NCI-H128 (cell line): ENCODE measurements around the gene PADI3.
"Not testable (repeated sequence)": the region's sequence is repeated elsewhere in the genome, so short reads cannot be mapped to it uniquely, and the experiment has no call there.

Experiments
- DNase-seq: peaks from one replicate; lab custom pipeline; 2025; ENCODE audit not compliant: unreplicated experiment; lab: John Stamatoyannopoulos, UW

PADI3 gene

DNA sequence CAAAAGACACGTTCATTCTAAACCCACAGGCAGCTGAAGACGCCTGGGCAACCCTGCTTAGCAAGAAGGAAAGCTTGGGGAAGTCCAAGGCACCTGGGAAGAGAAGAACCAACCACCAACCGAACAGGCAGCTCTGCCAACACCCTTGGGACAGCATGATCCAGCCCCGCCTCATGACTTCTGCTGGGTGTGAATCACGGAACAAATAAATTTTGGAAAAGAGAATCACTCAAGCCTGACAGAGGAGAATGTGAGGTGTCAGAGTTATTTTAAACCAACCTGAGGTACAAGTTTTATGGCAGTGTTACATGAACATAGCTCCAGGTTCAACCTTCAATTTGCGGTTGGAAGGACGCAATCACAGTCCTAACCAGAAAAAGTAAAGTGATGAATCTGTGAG is 49.1 kb downstream of the PADI3 start:
- no peak for DNase-seq

DNA sequence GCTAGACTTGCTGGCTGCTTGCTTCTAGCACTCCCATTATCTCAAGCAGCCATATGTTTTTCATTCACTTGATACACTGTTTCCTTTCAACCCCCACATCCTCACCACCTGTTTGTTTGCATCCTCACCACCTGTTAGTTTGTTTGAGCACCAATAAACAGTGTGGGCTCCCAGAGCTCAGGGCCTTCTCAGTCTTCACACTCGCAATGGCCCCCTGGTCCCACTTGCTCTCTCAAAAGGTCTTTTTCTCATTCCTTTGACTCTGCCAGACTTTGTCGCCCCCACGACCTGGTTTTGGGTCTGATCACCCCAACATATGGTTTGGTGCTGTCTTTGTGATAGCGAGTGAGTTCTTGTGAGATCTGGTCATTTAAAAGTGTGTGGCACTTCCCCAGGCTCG is 52.9 kb downstream of the PADI3 start:
- no peak for DNase-seq

- DNase-seq, result no peak
These were observed 55.4 kb downstream of the PADI3 start for GRCh38 chr1:17304151-17304825.

- DNase-seq, result no peak
These were observed 55.9 kb downstream of the PADI3 start for GRCh38 chr1:17304826-17305175.

GRCh38 chr1:17305576-17306095 is 56.7 kb downstream of the PADI3 start:
- DNase-seq, result no peak

DNA sequence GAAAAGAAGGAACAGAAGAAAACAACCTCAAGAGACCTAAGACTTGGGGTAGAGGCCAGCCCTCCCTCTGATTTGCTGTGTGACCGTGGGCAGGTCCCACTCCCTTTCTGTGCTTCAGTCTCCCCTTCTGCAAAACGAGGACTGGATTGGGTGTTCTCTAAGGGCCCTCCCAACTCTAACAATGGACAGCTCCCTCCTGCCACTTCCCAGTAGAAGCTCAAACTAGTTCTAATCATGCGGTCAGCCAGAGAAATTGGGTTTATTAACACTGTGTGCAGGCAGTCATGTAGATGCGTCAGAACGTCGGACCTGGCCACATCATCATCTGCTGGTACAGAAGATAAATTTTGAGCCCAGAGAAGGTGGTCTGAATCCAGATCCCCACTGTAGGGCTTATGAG is 57.5 kb downstream of the PADI3 start:
- DNase-seq, result no peak

DNA sequence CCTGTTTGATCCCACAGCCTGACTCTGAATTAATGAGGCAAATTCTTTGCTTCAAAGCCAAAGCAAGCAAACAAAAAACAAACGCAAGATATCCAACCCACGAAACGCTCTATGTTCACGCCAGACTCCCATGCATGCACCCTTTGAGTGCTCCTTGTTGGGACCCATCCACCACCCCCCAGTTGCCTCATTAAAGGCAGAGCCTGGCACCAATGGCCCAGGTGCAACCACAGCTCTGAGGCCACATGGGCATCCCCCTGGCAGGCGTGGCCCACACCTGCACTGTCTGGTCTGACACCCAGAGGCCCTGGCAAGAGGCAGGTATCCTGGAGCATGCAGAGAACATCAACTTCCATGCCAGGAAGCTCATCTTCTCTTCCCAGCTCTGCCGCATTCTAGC is 58.0 kb downstream of the PADI3 start:
- no peak for DNase-seq

- no peak for DNase-seq
These were observed 58.4 kb downstream of the PADI3 start for GRCh38 chr1:17307329-17307728.

DNA sequence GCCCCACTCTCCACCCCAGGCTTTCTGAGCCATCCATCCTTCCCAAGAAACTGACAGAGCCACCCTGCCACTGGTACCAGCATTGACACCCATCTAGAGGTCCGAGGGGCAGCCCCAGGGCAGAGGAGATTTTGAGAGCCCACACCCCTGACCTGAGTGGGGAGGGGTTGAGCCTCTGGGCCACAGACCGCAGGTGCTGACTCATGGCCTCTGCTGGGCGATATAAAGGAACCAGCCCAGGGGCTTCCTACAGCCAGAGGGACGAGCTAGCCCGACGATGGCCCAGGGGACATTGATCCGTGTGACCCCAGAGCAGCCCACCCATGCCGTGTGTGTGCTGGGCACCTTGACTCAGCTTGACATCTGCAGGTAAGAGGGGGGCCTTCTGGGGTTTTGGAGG is 59.0 kb downstream of the PADI3 start, which contains the start of gene PADI4:
Gene PADI4, plus strand, starts transcription at position 252 of the 400 bp plus-strand sequence. Its CDS starts 26 bp downstream, at position 278.
- no peak for DNase-seq

DNA sequence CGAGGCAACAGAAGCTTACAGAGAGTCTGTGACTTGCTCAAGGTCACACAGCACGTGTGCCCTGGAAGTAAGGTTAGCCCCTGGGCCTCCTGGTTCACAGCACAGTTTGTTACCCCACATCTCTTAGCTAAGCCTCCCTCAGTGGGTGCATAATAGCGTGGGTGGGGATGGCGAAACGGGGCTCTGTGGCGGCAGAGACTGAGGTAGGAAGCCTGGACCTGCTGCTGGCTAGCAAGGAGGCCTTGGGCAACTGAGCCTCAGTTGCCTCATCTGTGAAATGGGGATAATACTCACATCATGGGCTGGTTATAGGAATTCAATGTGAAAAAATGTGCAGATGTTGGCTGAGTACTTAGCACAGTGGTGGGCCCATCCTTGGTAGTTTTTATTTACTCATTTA is 59.7 kb downstream of the PADI3 start:
- DNase-seq, result no peak

DNA sequence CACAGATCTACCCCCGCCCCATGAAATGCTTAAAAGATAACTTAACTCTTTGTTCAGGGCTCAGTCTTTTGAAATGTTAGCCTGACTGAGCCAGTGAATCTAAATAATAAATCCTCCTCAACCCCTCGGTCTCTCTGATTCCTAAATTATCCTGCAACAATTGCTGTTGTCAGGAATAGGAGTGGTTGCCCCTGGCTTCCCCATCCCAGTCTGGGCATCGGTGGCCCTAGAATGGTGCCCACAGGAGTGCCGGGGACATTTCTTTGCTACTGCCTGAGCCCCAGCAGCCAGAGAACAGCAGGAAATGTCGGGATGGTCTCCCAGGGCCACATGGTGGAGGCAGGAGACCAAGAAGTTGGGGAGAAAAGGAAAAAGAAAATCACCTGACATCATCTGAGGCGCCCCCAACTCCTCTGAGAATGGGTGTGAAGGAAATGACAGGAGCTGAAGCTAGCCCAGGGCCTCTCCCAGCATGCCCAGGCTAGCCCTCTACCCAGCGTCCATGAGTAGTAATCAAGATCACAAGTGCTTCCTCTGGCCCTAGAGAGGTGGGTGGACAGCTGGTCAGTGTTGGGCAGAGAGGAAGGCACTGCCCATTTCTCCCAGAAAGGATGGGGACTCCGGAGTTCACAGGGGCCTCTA is 60.6 kb downstream of the PADI3 start:
- no peak for DNase-seq

- DNase-seq, result no peak
These were observed 61.3 kb downstream of the PADI3 start for GRCh38 chr1:17310068-17310640.

- no peak for DNase-seq
These were observed 64.8 kb downstream of the PADI3 start for GRCh38 chr1:17313530-17314309.

GRCh38 chr1:17314491-17314971 is 65.6 kb downstream of the PADI3 start:
- DNase-seq, result no peak

DNA sequence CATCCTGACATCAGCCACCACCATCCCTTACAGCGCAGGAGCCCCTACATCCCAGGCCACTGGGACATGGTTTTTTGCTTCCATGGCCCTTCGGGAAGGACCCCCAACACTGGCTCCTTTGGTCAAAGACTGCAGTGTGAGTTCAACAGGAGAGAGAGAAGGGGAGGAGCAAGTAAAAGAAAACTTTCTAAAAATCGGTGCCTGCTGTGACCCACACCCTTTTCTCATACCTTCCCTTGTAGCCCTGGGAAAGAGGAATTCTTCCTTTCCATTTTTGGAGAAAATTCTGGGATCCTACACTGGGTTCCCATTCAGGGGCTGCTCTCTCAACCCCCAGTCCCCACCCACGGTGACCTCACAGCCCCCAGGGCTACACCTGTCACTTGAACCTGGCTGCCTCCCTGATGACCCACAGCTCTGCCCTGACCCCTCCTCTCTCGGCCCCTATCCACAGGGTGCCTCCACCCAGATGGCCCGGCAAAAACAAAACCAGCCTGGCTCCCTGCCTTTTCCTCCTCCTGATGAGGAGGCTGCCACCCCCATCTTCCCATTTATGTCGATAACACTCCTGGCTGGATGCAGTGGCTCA is 66.7 kb downstream of the PADI3 start:
- no peak for DNase-seq

DNA sequence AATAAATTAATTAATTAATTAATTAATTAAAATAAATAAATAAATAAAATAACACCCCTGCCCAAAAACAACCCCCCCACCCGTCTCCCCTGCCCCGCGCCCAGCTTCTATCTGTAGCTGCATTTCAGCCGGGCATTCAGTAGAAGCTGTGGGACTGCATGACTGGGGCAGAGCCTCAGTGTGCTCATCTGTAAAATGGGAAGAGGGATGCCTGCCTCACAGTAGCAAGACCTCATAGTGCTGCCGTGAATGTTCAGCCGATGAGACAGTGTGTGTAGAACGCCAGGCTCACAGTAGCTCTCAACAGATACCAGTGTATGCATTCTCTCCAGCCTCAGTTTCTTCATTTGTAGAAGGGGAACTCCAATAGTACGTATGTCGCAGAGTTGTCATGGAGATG is 67.8 kb downstream of the PADI3 start:
- DNase-seq, result no peak

DNA sequence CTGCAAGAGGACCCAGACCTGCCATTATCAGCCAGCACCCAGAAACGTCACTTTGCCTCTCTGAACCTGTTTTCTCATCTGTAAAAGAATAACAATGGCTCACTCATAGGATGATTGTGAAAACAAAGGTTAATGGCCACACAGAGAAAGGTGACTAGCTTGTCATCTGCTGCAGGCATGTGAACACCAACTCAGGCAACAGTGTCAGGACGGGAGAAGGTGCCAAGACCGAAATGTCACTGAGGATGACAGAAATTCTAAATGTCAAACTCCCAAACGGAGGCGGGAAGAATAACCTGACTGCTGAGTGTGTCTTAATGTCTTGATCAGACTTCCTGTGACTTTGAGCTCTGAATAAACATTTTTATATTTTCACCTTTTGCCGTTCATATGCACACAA is 69.4 kb downstream of the PADI3 start:
- DNase-seq, result no peak

- no peak for DNase-seq
These were observed 70.9 kb downstream of the PADI3 start for GRCh38 chr1:17319561-17320350.

- not testable (repeated sequence) for DNase-seq
These were observed 73.0 kb downstream of the PADI3 start for GRCh38 chr1:17321857-17322390.

DNA sequence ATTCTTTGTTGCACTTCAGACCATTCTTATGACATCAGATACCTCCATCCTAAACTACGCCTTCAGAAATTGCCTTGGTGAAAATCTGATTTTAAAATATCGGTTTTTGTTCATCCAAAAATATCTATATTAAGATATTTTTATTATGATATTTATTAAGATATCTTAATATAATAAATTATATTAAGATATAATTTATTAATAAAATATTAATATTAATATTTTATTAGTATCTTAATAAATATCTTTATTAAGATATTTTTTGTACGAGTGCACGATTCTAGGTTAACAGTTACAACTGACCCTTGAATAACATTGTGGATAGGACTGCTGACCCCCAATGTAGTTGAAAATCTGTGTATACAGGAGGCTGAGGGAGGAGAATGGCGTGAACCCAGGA is 80.0 kb downstream of the PADI3 start:
- no peak for DNase-seq
